GM12892 (cell line): ENCODE results near the gene ZNF319.

Experiments
- POLR2AphosphoS5 ChIP-seq: IDR thresholded peaks from 2 replicates; pipeline ENCODE4 v1.6.1; 2011; ENCODE audit warnings: low read depth, low read length, control low read depth
- TAF1 ChIP-seq: IDR thresholded peaks from 2 replicates; pipeline ENCODE4 v1.6.1; 2011; ENCODE audit warnings: low read depth, mild to moderate bottlenecking, control low read depth, low read length, borderline replicate concordance

- TF ChIP-seq POLR2AphosphoS5 (no peak), TAF1 (no peak)
These were observed 42.5 kb upstream of the ZNF319 start for GRCh38 chr16:58042886-58043515.
